Neural progenitor cell (in vitro differentiated cells): ENCODE results near the gene MICAL2. TPM values are rescaled to one million over a fixed set of nuclear protein-coding genes. Genes with fewer than 3 reads are reported as not detected.

ENCODE experiments used
- DNase-seq: peaks from one replicate; pipeline ENCODE4 v3.0.0-alpha.2; 2016; ENCODE audit warnings: low spot score
- H2AFZ ChIP-seq: fragments of 200-600 bp; sonication (generic); replicated peaks from 2 replicates; pipeline ENCODE4 v1.6.1; 2016; ENCODE audit warnings: antibody characterized with exemption
- H3F3A ChIP-seq: fragments of 200-600 bp; sonication (generic); 2 replicates; pipeline ENCODE4 v1.6.1; 2016; ENCODE audit warnings: antibody characterized with exemption, low read depth
- H3K27ac ChIP-seq: fragments of 200-600 bp; sonication (generic); 2 replicates; pipeline ENCODE4 v1.5.1; 2016; ENCODE audit warnings: mild to moderate bottlenecking
- H3K27me3 ChIP-seq: fragments of 200-600 bp; sonication (generic); 2 replicates; pipeline ENCODE4 v1.6.1; 2016; ENCODE audit warnings: mild to moderate bottlenecking, moderate library complexity
- H3K36me3 ChIP-seq: fragments of 200-600 bp; sonication (generic); 2 replicates; pipeline ENCODE4 v1.5.1; 2016
- H3K4me1 ChIP-seq: fragments of 200-600 bp; sonication (generic); 2 replicates; pipeline ENCODE4 v1.6.1; 2016; ENCODE audit warnings: mixed run types
- H3K4me2 ChIP-seq: fragments of 200-600 bp; sonication (generic); 2 replicates; pipeline ENCODE4 v1.6.1; 2016
- H3K4me3 ChIP-seq: fragments of 200-600 bp; sonication (generic); 2 replicates; pipeline ENCODE4 v1.5.1; 2016
- H3K79me2 ChIP-seq: fragments of 200-600 bp; sonication (generic); 2 replicates; pipeline ENCODE4 v1.6.1; 2016; ENCODE audit warnings: low read depth
- H3K9ac ChIP-seq: fragments of 200-600 bp; sonication (generic); 2 replicates; pipeline ENCODE4 v1.6.1; 2016
- H3K9me3 ChIP-seq: fragments of 200-600 bp; sonication (generic); 2 replicates; pipeline ENCODE4 v1.5.1; 2016; ENCODE audit warnings: low read depth
- H4K20me1 ChIP-seq: fragments of 200-600 bp; sonication (generic); 2 replicates; pipeline ENCODE4 v1.6.1; 2016; ENCODE audit warnings: low read depth
- H3K27ac Mint-ChIP-seq: 3 replicates; pipeline ENCODE4 v1.8.0; 2021; ENCODE audit warnings: mixed read lengths
- H3K27me3 Mint-ChIP-seq: 2 replicates; pipeline ENCODE4 v1.8.0; 2022; ENCODE audit warnings: low read depth, mild to moderate bottlenecking, inconsistent platforms, moderate library complexity, mixed read lengths; ENCODE audit not compliant: insufficient read depth
- H3K36me3 Mint-ChIP-seq: 3 replicates; pipeline ENCODE4 v1.8.0; 2021; ENCODE audit warnings: mixed read lengths
- H3K4me1 Mint-ChIP-seq: 3 replicates; pipeline ENCODE4 v1.8.0; 2021; ENCODE audit warnings: mixed read lengths
- H3K4me3 Mint-ChIP-seq: 3 replicates; pipeline ENCODE4 v1.8.0; 2021; ENCODE audit warnings: mild to moderate bottlenecking, moderate library complexity, mixed read lengths
- H3K9me3 Mint-ChIP-seq: 3 replicates; pipeline ENCODE4 v1.8.0; 2020; ENCODE audit warnings: mixed read lengths
- EZH2 ChIP-seq: fragments of 200-600 bp; sonication (generic); IDR thresholded peaks from 2 replicates; pipeline ENCODE4 v1.6.1; 2017; ENCODE audit warnings: antibody characterized with exemption, mild to moderate bottlenecking, moderate library complexity
- EZH2phosphoT487 ChIP-seq: fragments of 200-600 bp; sonication (generic); IDR thresholded peaks from 2 replicates; pipeline ENCODE4 v1.6.1; 2017; ENCODE audit warnings: antibody characterized with exemption
- total RNA-seq: library from RNA; depleted of rRNA; stranded (reverse); fragments of >200 nt; gene quantifications from 2 replicates; pipeline ENCODE4 v1.2.3, GENCODE V29; 2015; ENCODE audit warnings: low replicate concordance
- TF ChIP-seq, protein P1 (sequence below): fragments of 200-600 bp; sonication (generic); IDR thresholded peaks from 2 replicates; pipeline ENCODE4 v1.5.1; 2017; ENCODE audit warnings: antibody characterized with exemption, mild to moderate bottlenecking

The MICAL2 gene
- total RNA-seq, 1 donor from 2014 or later = 0.60 TPM

DNA sequence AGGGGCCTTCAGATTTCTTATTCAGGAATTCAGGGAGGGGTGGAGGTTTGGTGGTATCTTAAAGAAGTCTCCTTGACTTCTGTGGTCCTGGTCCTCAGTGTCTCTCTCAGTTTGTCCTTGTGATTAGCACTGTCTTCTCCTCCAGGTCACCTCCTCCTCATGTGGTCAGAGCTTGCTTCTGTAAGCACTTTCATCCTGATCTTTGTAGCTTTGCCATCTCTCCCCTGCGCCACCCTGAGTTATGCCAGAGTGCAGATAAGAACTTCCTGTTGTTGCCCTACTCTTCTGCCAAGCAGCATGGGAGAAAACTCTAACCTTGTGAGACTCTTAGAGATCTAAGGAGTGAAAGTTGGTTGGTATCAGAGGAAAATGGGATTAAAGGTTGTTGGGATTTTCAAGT, 30.9 kb downstream of the MICAL2 start:
- Mint-ChIP-seq H3K27me3 (peaks cover 8% of the 10 kb centered on the region), H3K9me3 (peaks cover 2% of the 10 kb centered on the region), H3K4me3 (no peak overlapping the region), H3K4me1 (peaks cover 13% of the 10 kb centered on the region), H3K36me3 (no peaks in the 10 kb centered on the region), H3K27ac (no peak overlapping the region)
- Histone ChIP-seq H3K4me2 (no peak overlapping the region), H3K27me3 (no peaks in the 10 kb centered on the region), H3K9ac (no peak overlapping the region), H3K4me3 (no peak overlapping the region), H3K4me1 (peaks cover 10% of the 10 kb centered on the region), H3K79me2 (no peaks in the 10 kb centered on the region), H3K36me3 (no peaks in the 10 kb centered on the region), H3F3A (no peaks in the 10 kb centered on the region), H2AFZ (no peak overlapping the region), H3K27ac (no peak overlapping the region), H3K9me3 (no peaks in the 10 kb centered on the region), H4K20me1 (no peaks in the 10 kb centered on the region)
- no peak for DNase-seq
- TF ChIP-seq, protein P1, sequence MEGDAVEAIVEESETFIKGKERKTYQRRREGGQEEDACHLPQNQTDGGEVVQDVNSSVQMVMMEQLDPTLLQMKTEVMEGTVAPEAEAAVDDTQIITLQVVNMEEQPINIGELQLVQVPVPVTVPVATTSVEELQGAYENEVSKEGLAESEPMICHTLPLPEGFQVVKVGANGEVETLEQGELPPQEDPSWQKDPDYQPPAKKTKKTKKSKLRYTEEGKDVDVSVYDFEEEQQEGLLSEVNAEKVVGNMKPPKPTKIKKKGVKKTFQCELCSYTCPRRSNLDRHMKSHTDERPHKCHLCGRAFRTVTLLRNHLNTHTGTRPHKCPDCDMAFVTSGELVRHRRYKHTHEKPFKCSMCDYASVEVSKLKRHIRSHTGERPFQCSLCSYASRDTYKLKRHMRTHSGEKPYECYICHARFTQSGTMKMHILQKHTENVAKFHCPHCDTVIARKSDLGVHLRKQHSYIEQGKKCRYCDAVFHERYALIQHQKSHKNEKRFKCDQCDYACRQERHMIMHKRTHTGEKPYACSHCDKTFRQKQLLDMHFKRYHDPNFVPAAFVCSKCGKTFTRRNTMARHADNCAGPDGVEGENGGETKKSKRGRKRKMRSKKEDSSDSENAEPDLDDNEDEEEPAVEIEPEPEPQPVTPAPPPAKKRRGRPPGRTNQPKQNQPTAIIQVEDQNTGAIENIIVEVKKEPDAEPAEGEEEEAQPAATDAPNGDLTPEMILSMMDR = no peak
- TF ChIP-seq EZH2 (no peak), EZH2phosphoT487 (no peak)

DNA sequence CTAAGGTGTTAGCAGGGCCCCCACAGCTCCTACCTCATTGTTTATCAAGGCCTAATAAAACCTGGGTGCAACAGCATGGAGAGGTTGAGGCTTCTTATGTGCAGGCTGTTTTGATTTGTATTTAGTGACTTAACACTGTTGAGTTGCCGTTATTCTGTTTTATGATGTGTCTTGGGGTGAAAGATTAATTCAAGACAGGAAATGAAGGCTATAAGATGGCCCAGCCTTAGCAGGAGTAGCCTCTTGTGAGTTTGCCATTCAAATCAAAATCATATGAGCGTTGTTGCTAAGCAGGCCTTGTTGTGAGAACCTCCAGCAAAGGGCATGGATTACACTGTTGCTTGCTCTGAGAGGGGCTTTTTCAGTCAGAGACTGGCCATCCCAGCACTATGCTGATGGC, 31.8 kb downstream of the MICAL2 start:
- Histone ChIP-seq H3K4me2 (no peak overlapping the region), H3K4me1 (peaks cover 10% of the 10 kb centered on the region), H2AFZ (no peak overlapping the region), H3K9me3 (no peaks in the 10 kb centered on the region), H3K79me2 (no peaks in the 10 kb centered on the region), H3K4me3 (no peak overlapping the region), H3K9ac (no peak overlapping the region), H4K20me1 (no peaks in the 10 kb centered on the region), H3K27ac (no peak overlapping the region), H3K27me3 (no peaks in the 10 kb centered on the region), H3K36me3 (no peaks in the 10 kb centered on the region), H3F3A (no peaks in the 10 kb centered on the region)
- TF ChIP-seq EZH2phosphoT487 (no peak), EZH2 (no peak)
- TF ChIP-seq, protein P1 = no peak
- H3K4me1 Mint-ChIP-seq = peaks cover 13% of the 10 kb centered on the region
- H3K27ac Mint-ChIP-seq = no peak overlapping the region
- H3K4me3 Mint-ChIP-seq = no peak overlapping the region
- H3K36me3 Mint-ChIP-seq = no peaks in the 10 kb centered on the region
- DNase-seq = no peak
- peaks cover 9% of the 10 kb centered on the region for H3K27me3 Mint-ChIP-seq
- peaks cover 2% of the 10 kb centered on the region for H3K9me3 Mint-ChIP-seq

DNA sequence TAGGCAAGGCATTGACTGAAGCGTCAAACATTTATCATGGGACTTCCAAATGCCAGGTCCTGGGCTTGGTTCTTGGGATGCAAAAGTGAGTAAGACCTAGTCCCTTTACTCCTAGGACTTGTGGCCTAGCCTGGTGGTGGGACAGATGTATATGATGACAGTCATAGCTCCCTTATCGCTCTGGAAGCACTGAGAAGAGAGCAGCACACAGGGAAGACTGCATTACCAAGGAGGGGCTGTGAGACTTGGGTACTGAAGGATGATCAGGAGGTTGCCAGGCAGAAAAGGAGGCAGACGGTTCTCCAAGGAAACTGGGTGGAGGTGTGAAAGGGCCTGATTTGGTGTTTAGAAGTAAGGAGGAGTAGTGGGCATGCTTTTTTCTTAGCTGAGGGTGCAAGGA, 32.5 kb downstream of the MICAL2 start:
- Histone ChIP-seq H4K20me1 (no peaks in the 10 kb centered on the region), H3K4me3 (no peak overlapping the region), H2AFZ (no peak overlapping the region), H3K9me3 (no peaks in the 10 kb centered on the region), H3K9ac (no peak overlapping the region), H3K36me3 (no peaks in the 10 kb centered on the region), H3K79me2 (no peaks in the 10 kb centered on the region), H3K4me1 (peaks cover 5% of the 10 kb centered on the region), H3K27me3 (no peaks in the 10 kb centered on the region), H3K27ac (no peak overlapping the region), H3F3A (no peaks in the 10 kb centered on the region), H3K4me2 (no peak overlapping the region)
- Mint-ChIP-seq H3K9me3 (peaks cover 2% of the 10 kb centered on the region), H3K27me3 (peaks cover 9% of the 10 kb centered on the region), H3K4me3 (no peak overlapping the region), H3K4me1 (peaks cover 8% of the 10 kb centered on the region), H3K27ac (no peak overlapping the region), H3K36me3 (no peaks in the 10 kb centered on the region)
- DNase-seq = no peak
- TF ChIP-seq EZH2 (no peak), EZH2phosphoT487 (no peak)
- TF ChIP-seq, protein P1 = no peak
